HL-60 (cell line): ENCODE data around the gene SLC6A5.

Experiments
- CTCF ChIP-seq: IDR thresholded peaks from one replicate; pipeline ENCODE4 v1.5.1; 2011; ENCODE audit warnings: low read length, control low read depth, inconsistent platforms; ENCODE audit not compliant: insufficient read depth
- GABPA ChIP-seq: IDR thresholded peaks from 2 replicates; pipeline ENCODE4 v1.6.1; 2012; ENCODE audit warnings: low read depth
- POLR2AphosphoS5 ChIP-seq: IDR thresholded peaks from 2 replicates; pipeline ENCODE4 v1.6.1; 2012; ENCODE audit warnings: low read depth
- REST ChIP-seq: IDR thresholded peaks from 2 replicates; pipeline ENCODE4 v1.6.1; 2012; ENCODE audit warnings: low read depth; ENCODE audit not compliant: insufficient replicate concordance
- SPI1 ChIP-seq: IDR thresholded peaks from 2 replicates; pipeline ENCODE4 v1.6.1; 2012; ENCODE audit warnings: low read depth, mild to moderate bottlenecking, borderline replicate concordance

GRCh38 chr11:20563866-20564265 lies 35.5 kb upstream of the SLC6A5 start:
- no peak for TF ChIP-seq POLR2AphosphoS5
- no peak for TF ChIP-seq CTCF
- TF ChIP-seq GABPA, result no peak
- TF ChIP-seq REST, result no peak
- TF ChIP-seq SPI1, result no peak
